ENCODE measurements around the gene COG4.
A peak's percentile ranks its signal among the peaks of the same experiment; 100 is the strongest.

DNA sequence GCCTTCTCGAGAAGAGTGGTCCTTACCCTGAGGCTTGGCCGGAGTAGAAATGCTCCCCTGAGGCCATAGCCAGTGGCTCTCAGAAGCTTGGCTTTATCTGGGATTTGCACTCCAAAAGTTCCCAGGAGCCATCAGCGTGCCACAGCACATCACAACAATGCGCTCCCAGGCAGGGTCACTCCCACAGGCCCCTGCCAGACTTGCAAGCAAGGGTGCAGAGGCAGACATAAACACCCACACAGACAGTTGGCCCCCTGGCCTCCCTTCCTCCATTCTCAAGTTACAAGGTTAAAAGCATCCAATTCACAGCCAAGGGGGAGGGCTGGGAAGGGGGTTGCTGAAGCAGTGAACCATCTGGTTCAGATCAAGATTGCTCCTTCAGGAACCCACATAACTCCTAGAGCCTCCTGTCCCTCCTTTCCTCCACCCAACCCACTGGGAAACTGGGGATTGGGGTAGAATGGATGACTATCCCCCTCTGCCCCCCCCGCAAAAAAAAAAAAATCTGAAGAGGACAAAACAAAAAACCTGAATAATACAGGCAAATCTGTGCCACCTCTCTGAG, 86.3 kb downstream of the COG4 start:
- TF ChIP-seq, protein P1, sequence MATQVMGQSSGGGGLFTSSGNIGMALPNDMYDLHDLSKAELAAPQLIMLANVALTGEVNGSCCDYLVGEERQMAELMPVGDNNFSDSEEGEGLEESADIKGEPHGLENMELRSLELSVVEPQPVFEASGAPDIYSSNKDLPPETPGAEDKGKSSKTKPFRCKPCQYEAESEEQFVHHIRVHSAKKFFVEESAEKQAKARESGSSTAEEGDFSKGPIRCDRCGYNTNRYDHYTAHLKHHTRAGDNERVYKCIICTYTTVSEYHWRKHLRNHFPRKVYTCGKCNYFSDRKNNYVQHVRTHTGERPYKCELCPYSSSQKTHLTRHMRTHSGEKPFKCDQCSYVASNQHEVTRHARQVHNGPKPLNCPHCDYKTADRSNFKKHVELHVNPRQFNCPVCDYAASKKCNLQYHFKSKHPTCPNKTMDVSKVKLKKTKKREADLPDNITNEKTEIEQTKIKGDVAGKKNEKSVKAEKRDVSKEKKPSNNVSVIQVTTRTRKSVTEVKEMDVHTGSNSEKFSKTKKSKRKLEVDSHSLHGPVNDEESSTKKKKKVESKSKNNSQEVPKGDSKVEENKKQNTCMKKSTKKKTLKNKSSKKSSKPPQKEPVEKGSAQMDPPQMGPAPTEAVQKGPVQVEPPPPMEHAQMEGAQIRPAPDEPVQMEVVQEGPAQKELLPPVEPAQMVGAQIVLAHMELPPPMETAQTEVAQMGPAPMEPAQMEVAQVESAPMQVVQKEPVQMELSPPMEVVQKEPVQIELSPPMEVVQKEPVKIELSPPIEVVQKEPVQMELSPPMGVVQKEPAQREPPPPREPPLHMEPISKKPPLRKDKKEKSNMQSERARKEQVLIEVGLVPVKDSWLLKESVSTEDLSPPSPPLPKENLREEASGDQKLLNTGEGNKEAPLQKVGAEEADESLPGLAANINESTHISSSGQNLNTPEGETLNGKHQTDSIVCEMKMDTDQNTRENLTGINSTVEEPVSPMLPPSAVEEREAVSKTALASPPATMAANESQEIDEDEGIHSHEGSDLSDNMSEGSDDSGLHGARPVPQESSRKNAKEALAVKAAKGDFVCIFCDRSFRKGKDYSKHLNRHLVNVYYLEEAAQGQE (IDR thresholded peaks at IDR 0.05; ENCODE audit: insufficient read depth in 1 of 2, low read depth in 2 of 2, low read length in 2 of 2), result no peak
- TF ChIP-seq TAF1 (IDR thresholded peaks at IDR 0.05; ENCODE audit: borderline replicate concordance, insufficient read depth, low read length), result no peak; the same call in 1 of the 2 replicates
- peak; percentile 31; the same call in 1 of the 2 replicates for TF ChIP-seq POLR2AphosphoS5 (IDR thresholded peaks at IDR 0.05; ENCODE audit: low read depth, low read length)
